PC-3 (cell line): ENCODE measurements around the gene DPH5.
"Not testable (repeated sequence)": the region's sequence is repeated elsewhere in the genome, so short reads cannot be mapped to it uniquely, and the experiment has no call there.

Experiments
- EZH2 ChIP-seq: fragments of 300-600 bp; sonication (generic); IDR thresholded peaks from one replicate; pipeline ENCODE4 v1.6.1; 2017; ENCODE audit warnings: antibody characterized with exemption, mild to moderate bottlenecking, low read length; ENCODE audit not compliant: unreplicated experiment
- EZH2phosphoT487 ChIP-seq: fragments of 300-600 bp; sonication (generic); IDR thresholded peaks from 2 replicates; pipeline ENCODE4 v1.6.1; 2018; ENCODE audit warnings: mild to moderate bottlenecking, antibody characterized with exemption, low read length, borderline replicate concordance
- TF ChIP-seq, protein P1 (sequence below): fragments of 300-600 bp; sonication (generic); conservative IDR thresholded peaks from 2 replicates; pipeline ENCODE4 v1.5.1; 2017; ENCODE audit warnings: antibody characterized with exemption, low read depth, mild to moderate bottlenecking, low read length

DNA sequence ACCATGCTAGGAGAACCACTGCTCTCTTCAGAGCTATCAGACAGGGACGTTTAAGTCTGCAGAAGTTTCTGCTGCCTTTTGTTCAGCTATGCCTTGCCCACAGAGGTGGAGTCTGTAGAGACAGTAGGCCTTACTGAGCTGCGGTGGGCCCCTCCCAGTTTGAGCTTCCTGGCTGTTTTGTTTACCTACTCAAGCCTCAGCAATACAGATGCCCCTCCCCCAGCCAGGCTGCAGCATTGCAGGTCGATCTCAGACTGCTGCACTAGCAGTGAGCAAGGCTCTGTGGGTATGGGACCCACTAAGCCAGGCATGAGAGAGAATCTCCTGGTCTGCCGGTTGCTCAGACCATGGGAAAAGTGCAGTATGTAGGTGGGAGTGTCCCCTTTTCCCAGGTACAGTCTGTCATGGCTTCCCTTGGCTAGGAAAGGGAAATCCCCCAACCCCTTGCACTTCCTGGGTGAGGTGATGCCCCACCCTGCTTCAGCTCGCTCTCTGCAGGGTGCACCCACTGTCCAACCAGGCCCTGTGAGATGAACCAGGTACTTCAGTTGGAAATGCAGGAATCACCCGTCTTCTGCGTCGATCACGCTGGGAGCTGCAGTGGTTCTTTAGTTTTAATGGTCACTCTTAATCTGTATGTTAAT is 75.9 kb downstream of the DPH5 start:
- TF ChIP-seq, protein P1, sequence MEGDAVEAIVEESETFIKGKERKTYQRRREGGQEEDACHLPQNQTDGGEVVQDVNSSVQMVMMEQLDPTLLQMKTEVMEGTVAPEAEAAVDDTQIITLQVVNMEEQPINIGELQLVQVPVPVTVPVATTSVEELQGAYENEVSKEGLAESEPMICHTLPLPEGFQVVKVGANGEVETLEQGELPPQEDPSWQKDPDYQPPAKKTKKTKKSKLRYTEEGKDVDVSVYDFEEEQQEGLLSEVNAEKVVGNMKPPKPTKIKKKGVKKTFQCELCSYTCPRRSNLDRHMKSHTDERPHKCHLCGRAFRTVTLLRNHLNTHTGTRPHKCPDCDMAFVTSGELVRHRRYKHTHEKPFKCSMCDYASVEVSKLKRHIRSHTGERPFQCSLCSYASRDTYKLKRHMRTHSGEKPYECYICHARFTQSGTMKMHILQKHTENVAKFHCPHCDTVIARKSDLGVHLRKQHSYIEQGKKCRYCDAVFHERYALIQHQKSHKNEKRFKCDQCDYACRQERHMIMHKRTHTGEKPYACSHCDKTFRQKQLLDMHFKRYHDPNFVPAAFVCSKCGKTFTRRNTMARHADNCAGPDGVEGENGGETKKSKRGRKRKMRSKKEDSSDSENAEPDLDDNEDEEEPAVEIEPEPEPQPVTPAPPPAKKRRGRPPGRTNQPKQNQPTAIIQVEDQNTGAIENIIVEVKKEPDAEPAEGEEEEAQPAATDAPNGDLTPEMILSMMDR = not testable (repeated sequence)
- TF ChIP-seq EZH2phosphoT487, EZH2: not testable (repeated sequence)
